ENCODE data around the gene CSNK1G3.

DNA sequence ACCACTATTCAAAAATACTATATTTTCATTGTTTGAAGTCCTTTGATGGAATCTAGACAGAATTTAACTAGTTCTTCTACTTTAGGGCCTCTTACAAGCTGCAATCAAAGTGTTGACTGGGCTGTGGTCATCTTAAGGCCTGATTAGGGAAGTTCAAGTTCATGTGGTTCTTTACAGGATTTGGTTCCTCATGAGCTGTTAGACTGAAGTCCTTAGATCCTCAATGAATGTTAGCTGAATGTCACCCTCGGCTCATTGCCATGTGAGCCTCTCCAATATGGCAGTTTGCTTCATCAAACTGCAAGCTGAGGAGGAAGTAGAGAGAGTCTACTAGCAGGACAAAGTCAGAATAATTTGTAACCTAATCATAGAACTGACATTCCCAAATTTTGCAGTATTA is 135.1 kb downstream of the CSNK1G3 start:
- no peak for TF ChIP-seq POLR2AphosphoS5 (IDR thresholded peaks at IDR 0.05)
- TF ChIP-seq, protein P1, sequence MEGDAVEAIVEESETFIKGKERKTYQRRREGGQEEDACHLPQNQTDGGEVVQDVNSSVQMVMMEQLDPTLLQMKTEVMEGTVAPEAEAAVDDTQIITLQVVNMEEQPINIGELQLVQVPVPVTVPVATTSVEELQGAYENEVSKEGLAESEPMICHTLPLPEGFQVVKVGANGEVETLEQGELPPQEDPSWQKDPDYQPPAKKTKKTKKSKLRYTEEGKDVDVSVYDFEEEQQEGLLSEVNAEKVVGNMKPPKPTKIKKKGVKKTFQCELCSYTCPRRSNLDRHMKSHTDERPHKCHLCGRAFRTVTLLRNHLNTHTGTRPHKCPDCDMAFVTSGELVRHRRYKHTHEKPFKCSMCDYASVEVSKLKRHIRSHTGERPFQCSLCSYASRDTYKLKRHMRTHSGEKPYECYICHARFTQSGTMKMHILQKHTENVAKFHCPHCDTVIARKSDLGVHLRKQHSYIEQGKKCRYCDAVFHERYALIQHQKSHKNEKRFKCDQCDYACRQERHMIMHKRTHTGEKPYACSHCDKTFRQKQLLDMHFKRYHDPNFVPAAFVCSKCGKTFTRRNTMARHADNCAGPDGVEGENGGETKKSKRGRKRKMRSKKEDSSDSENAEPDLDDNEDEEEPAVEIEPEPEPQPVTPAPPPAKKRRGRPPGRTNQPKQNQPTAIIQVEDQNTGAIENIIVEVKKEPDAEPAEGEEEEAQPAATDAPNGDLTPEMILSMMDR (IDR thresholded peaks at IDR 0.05 in 8 of 11, conservative IDR thresholded peaks at IDR 0.05 in 3 of 11): no peak
- no peak for TF ChIP-seq POLR2A (IDR thresholded peaks at IDR 0.05)

Data from spleen (tissue), 7 donors.